ENCODE results near the gene CHP1. TPM values are rescaled to one million over a fixed set of nuclear protein-coding genes. Genes with fewer than 3 reads are reported as not detected.

CHP1 gene
- total and polyA plus RNA-seq, 9 of the 15 experiments (the other 6 are each of a cell fraction or from before 2014, with no cell fraction given): 31.7 to 83.4 (median 67.6) TPM

DNA sequence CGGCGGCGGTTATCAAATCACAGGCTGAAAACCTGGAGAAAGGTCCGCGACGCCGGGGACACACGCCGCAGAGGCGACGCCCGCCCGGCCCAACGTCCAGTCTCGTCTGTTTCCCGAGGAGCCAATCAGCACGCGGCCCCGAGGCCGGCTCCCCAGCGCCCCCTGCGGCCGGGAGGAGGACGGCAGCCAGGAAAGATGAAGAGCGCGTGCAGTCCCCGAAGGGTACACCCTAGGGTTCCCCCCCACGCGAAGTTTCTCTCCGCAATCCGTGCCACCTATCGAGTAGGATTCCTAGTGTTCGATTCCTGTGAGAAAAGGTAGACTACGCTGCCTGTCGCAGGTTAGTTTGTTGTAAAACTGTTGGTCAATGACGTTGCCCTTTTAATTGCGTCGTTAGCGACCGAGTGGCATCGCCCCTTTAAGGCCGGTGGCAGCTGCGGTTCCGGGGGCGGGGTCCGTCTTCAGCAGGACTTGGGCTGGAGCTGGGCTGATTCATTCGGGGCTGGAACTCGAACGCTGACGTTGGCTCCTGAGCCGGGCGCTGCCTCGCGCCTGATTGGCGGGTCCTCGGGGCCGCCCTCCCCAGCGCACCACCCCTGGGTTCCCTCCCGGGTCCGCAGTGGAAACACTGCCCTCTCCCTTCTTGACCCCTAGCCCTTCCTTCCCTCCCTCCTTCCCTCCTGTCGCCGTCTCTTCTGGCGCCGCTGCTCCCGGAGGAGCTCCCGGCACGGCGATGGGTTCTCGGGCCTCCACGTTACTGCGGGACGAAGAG lies at the start of gene CHP1, which contains the start of gene EXD1 (continued):
- TF ChIP-seq TCF3 (CRISPR knock-in tag; IDR thresholded peaks at IDR 0.05) (peak; percentile 62), ZNF41 (CRISPR knock-in tag; conservative IDR thresholded peaks at IDR 0.05) (no peak; the same call in 1 of the 2 replicates), E2F5 (CRISPR knock-in tag; IDR thresholded peaks at IDR 0.05) (peak; percentile 95), STAT6 (CRISPR knock-in tag; IDR thresholded peaks at IDR 0.05) (peak; percentile 73; the same call in 1 of the 2 replicates), TBL1XR1 (IDR thresholded peaks at IDR 0.05; ENCODE audit: low read length in 2 of 2) (peak in 1 of 2 experiments; percentile 65; a peak in 2 of 4 replicates), ZEB2 (IDR thresholded peaks at IDR 0.05) (no peak), GATAD2B (IDR thresholded peaks at IDR 0.05; ENCODE audit: borderline replicate concordance) (peak; percentile 65; the same call in 1 of the 2 replicates), FIP1L1 (IDR thresholded peaks at IDR 0.05; ENCODE audit: low read depth, low read length, poor library complexity, severe bottlenecking) (peak; percentile 79), ESRRB (CRISPR knock-in tag; IDR thresholded peaks at IDR 0.05; ENCODE audit: borderline replicate concordance) (no peak), ZNF311 (CRISPR knock-in tag; IDR thresholded peaks at IDR 0.05) (no peak), NEUROD1 (IDR thresholded peaks at IDR 0.05; ENCODE audit: borderline replicate concordance, low read depth, low read length, partially characterized antibody) (peak; percentile 95), BACH1 (tag; IDR thresholded peaks at IDR 0.05) (no peak), ZNF12 (CRISPR knock-in tag; IDR thresholded peaks at IDR 0.05) (peak; percentile 88), NCOA1 (IDR thresholded peaks at IDR 0.05; ENCODE audit: low read depth) (no peak; the same call in 1 of the 2 replicates), ELF1 (tag; IDR thresholded peaks at IDR 0.05) (peak; percentile 51; the same call in 1 of the 2 replicates), FOXP4 (CRISPR knock-in tag; IDR thresholded peaks at IDR 0.05; ENCODE audit: borderline replicate concordance) (no peak; the same call in none of the 2 replicates), ADNP (tag; IDR thresholded peaks at IDR 0.05) (peak; percentile 82), TRIM28 (IDR thresholded peaks at IDR 0.05) (no peak; the same call in 1 of the 2 replicates), FOXK1 (CRISPR knock-in tag; IDR thresholded peaks at IDR 0.05; ENCODE audit: borderline replicate concordance) (peak; percentile 97), ZNF263 (CRISPR knock-in tag; IDR thresholded peaks at IDR 0.05; ENCODE audit: borderline replicate concordance) (peak; percentile 82)
- TF ChIP-seq, protein P1, sequence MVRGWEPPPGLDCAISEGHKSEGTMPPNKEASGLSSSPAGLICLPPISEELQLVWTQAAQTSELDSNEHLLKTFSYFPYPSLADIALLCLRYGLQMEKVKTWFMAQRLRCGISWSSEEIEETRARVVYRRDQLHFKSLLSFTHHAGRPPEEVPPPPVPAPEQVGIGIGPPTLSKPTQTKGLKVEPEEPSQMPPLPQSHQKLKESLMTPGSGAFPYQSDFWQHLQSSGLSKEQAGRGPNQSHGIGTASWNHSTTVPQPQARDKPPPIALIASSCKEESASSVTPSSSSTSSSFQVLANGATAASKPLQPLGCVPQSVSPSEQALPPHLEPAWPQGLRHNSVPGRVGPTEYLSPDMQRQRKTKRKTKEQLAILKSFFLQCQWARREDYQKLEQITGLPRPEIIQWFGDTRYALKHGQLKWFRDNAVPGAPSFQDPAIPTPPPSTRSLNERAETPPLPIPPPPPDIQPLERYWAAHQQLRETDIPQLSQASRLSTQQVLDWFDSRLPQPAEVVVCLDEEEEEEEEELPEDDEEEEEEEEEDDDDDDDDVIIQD (CRISPR knock-in tag; IDR thresholded peaks at IDR 0.05): no peak

Measured in K562 (cell line).